Chondrocyte (in vitro differentiated cells): ENCODE results near the gene PCDHGB3. TPM values are rescaled to one million over a fixed set of nuclear protein-coding genes. Genes with fewer than 3 reads are reported as not detected.
"Not testable (repeated sequence)": the region's sequence is repeated elsewhere in the genome, so short reads cannot be mapped to it uniquely, and the experiment has no call there.

Experiments used
- DNase-seq: peaks from one replicate; pipeline ENCODE4 v3.0.0; 2021; ENCODE audit warnings: mixed read lengths, low spot score
- H3K27ac Mint-ChIP-seq: one replicate; pipeline ENCODE4 v1.8.0; 2021; ENCODE audit warnings: mild to moderate bottlenecking, moderate library complexity, mixed read lengths; ENCODE audit not compliant: unreplicated experiment
- H3K27me3 Mint-ChIP-seq: 2 replicates; pipeline ENCODE4 v1.8.0; 2021; ENCODE audit warnings: low read depth, mixed read lengths
- H3K36me3 Mint-ChIP-seq: 2 replicates; pipeline ENCODE4 v1.8.0; 2021; ENCODE audit warnings: low read depth, mixed read lengths
- H3K4me1 Mint-ChIP-seq: 2 replicates; pipeline ENCODE4 v1.8.0; 2021; ENCODE audit warnings: low read depth, mild to moderate bottlenecking, mixed read lengths
- H3K4me3 Mint-ChIP-seq: one replicate; pipeline ENCODE4 v1.8.0; 2021; ENCODE audit warnings: mild to moderate bottlenecking, moderate library complexity, mixed read lengths; ENCODE audit not compliant: unreplicated experiment
- H3K9me3 Mint-ChIP-seq: 2 replicates; pipeline ENCODE4 v1.8.0; 2021; ENCODE audit warnings: low read depth, mixed read lengths
- CTCF ChIP-seq: fragments of 200-600 bp; sonication (generic); IDR thresholded peaks from 2 replicates; pipeline ENCODE4 v1.5.0; 2021; ENCODE audit warnings: antibody characterized with exemption, mild to moderate bottlenecking, moderate library complexity
- total RNA-seq: library from RNA; stranded (reverse); gene quantifications from 3 replicates; pipeline ENCODE4 v1.2.1, GENCODE V29; 2021

The PCDHGB3 gene
- total RNA-seq, 1 donor from 2014 or later = 0.30 TPM

GRCh38 chr5:141409598-141410306 is 39.7 kb downstream of the PCDHGB3 start:
- no peaks in the 10 kb centered on the region for H3K27me3 Mint-ChIP-seq
- peaks cover 41% of the 10 kb centered on the region for H3K4me1 Mint-ChIP-seq
- TF ChIP-seq CTCF = no peak
- H3K36me3 Mint-ChIP-seq = peaks cover 44% of the 10 kb centered on the region
- no peak overlapping the region for H3K27ac Mint-ChIP-seq
- H3K4me3 Mint-ChIP-seq = peak overlapping the region; percentile 93
- peaks cover 36% of the 10 kb centered on the region for H3K9me3 Mint-ChIP-seq
- no peak for DNase-seq

- peaks cover 44% of the 10 kb centered on the region for H3K9me3 Mint-ChIP-seq
- TF ChIP-seq CTCF = no peak
- H3K4me1 Mint-ChIP-seq = peaks cover 41% of the 10 kb centered on the region
- peak overlapping the region; percentile 70 for H3K27ac Mint-ChIP-seq
- DNase-seq = no peak
- peaks cover 53% of the 10 kb centered on the region for H3K36me3 Mint-ChIP-seq
- H3K27me3 Mint-ChIP-seq = no peaks in the 10 kb centered on the region
- peak overlapping the region; percentile 50 for H3K4me3 Mint-ChIP-seq
Observed at GRCh38 chr5:141411575-141411974, 41.5 kb downstream of the PCDHGB3 start.

- peaks cover 56% of the 10 kb centered on the region for H3K36me3 Mint-ChIP-seq
- peak; percentile 78 for TF ChIP-seq CTCF
- no peaks in the 10 kb centered on the region for H3K27me3 Mint-ChIP-seq
- H3K9me3 Mint-ChIP-seq = peaks cover 48% of the 10 kb centered on the region
- no peak for DNase-seq
- peak within 1 kb of the TSS; percentile 82 for H3K4me3 Mint-ChIP-seq
- peak within 1 kb of the TSS; percentile 86 for H3K27ac Mint-ChIP-seq
- peaks cover 35% of the 10 kb centered on the region for H3K4me1 Mint-ChIP-seq
Observed at GRCh38 chr5:141412854-141413539, 43.0 kb downstream of the PCDHGB3 start, which contains the start of gene PCDHGA10. Gene PCDHGA10, plus strand, starts transcription at chr5:141412987. Its CDS starts 189 bp downstream, at chr5:141413176.

GRCh38 chr5:141413540-141414069 is 43.6 kb downstream of the PCDHGB3 start:
- peaks cover 51% of the 10 kb centered on the region for H3K9me3 Mint-ChIP-seq
- H3K4me3 Mint-ChIP-seq = peak overlapping the region; percentile 82
- H3K4me1 Mint-ChIP-seq = peaks cover 30% of the 10 kb centered on the region
- H3K27me3 Mint-ChIP-seq = no peaks in the 10 kb centered on the region
- peaks cover 58% of the 10 kb centered on the region for H3K36me3 Mint-ChIP-seq
- peak overlapping the region; percentile 86 for H3K27ac Mint-ChIP-seq
- no peak for DNase-seq
- TF ChIP-seq CTCF = no peak

- not testable (repeated sequence) for H3K27ac Mint-ChIP-seq, H3K4me3 Mint-ChIP-seq, DNase-seq, H3K27me3 Mint-ChIP-seq
- peaks cover 50% of the 10 kb centered on the region for H3K9me3 Mint-ChIP-seq
- H3K36me3 Mint-ChIP-seq = peaks cover 58% of the 10 kb centered on the region
- H3K4me1 Mint-ChIP-seq = peaks cover 23% of the 10 kb centered on the region
Observed at GRCh38 chr5:141414548-141415274, 44.7 kb downstream of the PCDHGB3 start.

GRCh38 chr5:141415275-141415618 is 45.2 kb downstream of the PCDHGB3 start:
- H3K36me3 Mint-ChIP-seq = peaks cover 60% of the 10 kb centered on the region
- not testable (repeated sequence) for H3K4me3 Mint-ChIP-seq, DNase-seq, H3K27me3 Mint-ChIP-seq, H3K27ac Mint-ChIP-seq
- H3K4me1 Mint-ChIP-seq = peaks cover 21% of the 10 kb centered on the region
- H3K9me3 Mint-ChIP-seq = peaks cover 52% of the 10 kb centered on the region
